HepG2 (cell line): Measurements from ENCODE around the gene TCF3. TPM values are rescaled to one million over a fixed set of nuclear protein-coding genes. Genes with fewer than 3 reads are reported as not detected.
A peak's percentile ranks its signal among the peaks of the same experiment; 100 is the strongest.

Experiments
- HES4 ChIP-seq: sonication (generic); formaldehyde crosslinking; IDR thresholded peaks from 2 replicates; pipeline ENCODE4 v1.9.0; 2021; ENCODE audit warnings: mild to moderate bottlenecking, missing genetic modification reagents, borderline replicate concordance
- HIC2 ChIP-seq: sonication (generic); formaldehyde crosslinking; IDR thresholded peaks from 2 replicates; pipeline ENCODE4 v1.9.0; 2022; ENCODE audit warnings: low read depth, missing genetic modification reagents
- HMGXB3 ChIP-seq: sonication (generic); formaldehyde crosslinking; IDR thresholded peaks from 2 replicates; pipeline ENCODE4 v1.4.0; 2020; ENCODE audit warnings: missing genetic modification reagents, borderline replicate concordance
- HOXD1 ChIP-seq: sonication (generic); formaldehyde crosslinking; IDR thresholded peaks from 2 replicates; pipeline ENCODE4 v1.5.0; 2020; ENCODE audit warnings: missing genetic modification reagents
- IKZF5 ChIP-seq: IDR thresholded peaks from 2 replicates; pipeline ENCODE4 v1.6.1; 2018; ENCODE audit warnings: missing genetic modification reagents, mild to moderate bottlenecking, missing compliant biosample characterization
- MAZ ChIP-seq, 2 experiments: sonication (generic) in 1 of 2; formaldehyde crosslinking in 1 of 2; IDR thresholded peaks; 2 replicates each; pipeline versions ENCODE4 v1.5.0 to v1.6.1; 2012 to 2020; ENCODE audit warnings: low read depth in 2 of 2, mild to moderate bottlenecking in 2 of 2, borderline replicate concordance in 1 of 2, improper control_type of control experiment in 1 of 2, low read length in 1 of 2, missing genetic modification reagents in 1 of 2, moderate library complexity in 1 of 2
- MTERF4 ChIP-seq: sonication (generic); formaldehyde crosslinking; IDR thresholded peaks from 2 replicates; pipeline ENCODE4 v1.8.0; 2023; ENCODE audit warnings: mild to moderate bottlenecking, missing genetic modification reagents
- NPAS2 ChIP-seq: sonication (generic); formaldehyde crosslinking; IDR thresholded peaks from 2 replicates; pipeline ENCODE4 v1.8.0; 2022; ENCODE audit warnings: mild to moderate bottlenecking, missing genetic modification reagents, borderline replicate concordance
- POLR2A ChIP-seq, 2 experiments: IDR thresholded peaks; 2 replicates each; pipeline ENCODE4 v1.6.1; 2011; ENCODE audit warnings: low read depth in 2 of 2, low read length in 2 of 2, mild to moderate bottlenecking in 1 of 2, moderate library complexity in 1 of 2; ENCODE audit not compliant: insufficient read depth in 1 of 2
- PREB ChIP-seq: sonication (generic); formaldehyde crosslinking; IDR thresholded peaks from 2 replicates; pipeline ENCODE4 v1.4.0; 2020; ENCODE audit warnings: missing genetic modification reagents
- PTBP1 ChIP-seq: fragments of 200-400 bp; formaldehyde crosslinking; IDR thresholded peaks from 2 replicates; pipeline ENCODE4 v1.6.1; 2018; ENCODE audit warnings: low read length, low read depth; ENCODE audit not compliant: poor library complexity, severe bottlenecking
- TAF1 ChIP-seq: sonication (generic); formaldehyde crosslinking; IDR thresholded peaks from 2 replicates; pipeline ENCODE4 v1.4.0; 2020; ENCODE audit warnings: missing genetic modification reagents
- ZFP36 ChIP-seq: fragments of 150-350 bp; IDR thresholded peaks from 2 replicates; pipeline ENCODE4 v1.6.1; 2018; ENCODE audit warnings: borderline replicate concordance, low read length, low read depth; ENCODE audit not compliant: partially characterized antibody
- ZFP37 ChIP-seq: sonication (generic); formaldehyde crosslinking; IDR thresholded peaks from 2 replicates; pipeline ENCODE4 v1.4.0; 2020; ENCODE audit warnings: missing genetic modification reagents, borderline replicate concordance
- ZNF350 ChIP-seq: sonication (generic); formaldehyde crosslinking; IDR thresholded peaks from 2 replicates; pipeline ENCODE4 v1.4.0; 2020; ENCODE audit warnings: mild to moderate bottlenecking, low read depth, missing genetic modification reagents, borderline replicate concordance
- ZNF891 ChIP-seq: sonication (generic); formaldehyde crosslinking; IDR thresholded peaks from 2 replicates; pipeline ENCODE4 v1.5.0; 2020; ENCODE audit warnings: mild to moderate bottlenecking, missing genetic modification reagents
- ZSCAN21 ChIP-seq: sonication (generic); formaldehyde crosslinking; IDR thresholded peaks from 2 replicates; pipeline ENCODE4 v1.8.0; 2022; ENCODE audit warnings: mild to moderate bottlenecking, missing genetic modification reagents, moderate library complexity, borderline replicate concordance
- ZSCAN31 ChIP-seq: sonication (generic); formaldehyde crosslinking; IDR thresholded peaks from 2 replicates; pipeline ENCODE4 v1.5.0; 2020; ENCODE audit warnings: low read depth, mild to moderate bottlenecking, missing genetic modification reagents
- polyA plus RNA-seq, 8 experiments: library from polyadenylated mRNA; depleted of rRNA in 3 of 8; stranded (reverse) in 7 of 8; unstranded in 1 of 8; fragments of >200 nt; fragmentation: Illumina TruSeq in 4 of 8; extraction: Trizol in 4 of 8; gene quantifications; 2 replicates each; pipeline versions ENCODE4 v1.2.1 to v1.2.3, GENCODE V29; 2011 to 2016; ENCODE audit warnings: low read depth in 4 of 8, missing spikeins in 1 of 8, mixed read lengths in 1 of 8; ENCODE audit not compliant: insufficient read depth in 1 of 8
- total RNA-seq, 5 experiments: library from RNA; depleted of rRNA; stranded (reverse); fragments of >200 nt; fragmentation: Illumina TruSeq; extraction: Trizol; gene quantifications; 2 replicates each; pipeline ENCODE4 v1.2.3, GENCODE V29; 2016; ENCODE audit warnings: low read depth in 1 of 5

Gene TCF3
- total and polyA plus RNA-seq, 2 of the 13 experiments (the other 11 are each of a cell fraction or from before 2014, with no cell fraction given) = 51.4 to 53.2 TPM

- TF ChIP-seq ZNF350 (CRISPR knock-in tag) (0 out of 2 replicates have a peak, but pooled peaks have one; percentile 43), HMGXB3 (CRISPR knock-in tag) (peak; percentile 30; the same call in 1 of the 2 replicates), TAF1 (CRISPR knock-in tag) (peak; percentile 72; the same call in 1 of the 2 replicates), MAZ (IDR thresholded peaks at IDR 0.05; ENCODE audit: borderline replicate concordance, low read depth, low read length) (peak; percentile 48; the same call in 1 of the 2 replicates), MAZ (CRISPR knock-in tag; IDR thresholded peaks at IDR 0.05; ENCODE audit: low read depth) (peak; percentile 26), ZNF891 (CRISPR knock-in tag) (peak; percentile 15; the same call in 1 of the 2 replicates), HIC2 (CRISPR knock-in tag) (peak; percentile 69; the same call in 1 of the 2 replicates), ZSCAN21 (CRISPR knock-in tag) (no peak), MTERF4 (no peak), HOXD1 (no peak), IKZF5 (CRISPR knock-in tag) (no peak), NPAS2 (CRISPR knock-in tag) (no peak), ZFP37 (CRISPR knock-in tag) (peak; percentile 71; the same call in 1 of the 2 replicates), HES4 (CRISPR knock-in tag) (0 out of 2 replicates have a peak, but pooled peaks have one; percentile 42), ZFP36 (no peak), ZSCAN31 (0 out of 2 replicates have a peak, but pooled peaks have one; percentile 13), PTBP1 (no peak), PREB (CRISPR knock-in tag) (no peak), POLR2A (IDR thresholded peaks at IDR 0.05; ENCODE audit: insufficient read depth in 1 of 2, low read depth in 2 of 2, low read length in 2 of 2) (peak in 1 of 2 experiments; percentile 94; a peak in 2 of 4 replicates)
Measured at GRCh38 chr19:1592755-1593500, 59.5 kb downstream of the TCF3 start, which contains the start of gene MBD3 (continued).
